Breast epithelium (tissue), 3 donors: ENCODE measurements around the gene CDYL.

ENCODE experiments used
- CTCF ChIP-seq, 3 donors: fragments of 450-650 bp; IDR thresholded peaks; one replicate each; pipeline ENCODE4 v1.5.1; 2016 to 2017; ENCODE audit warnings: antibody characterized with exemption in 3 of 3, mild to moderate bottlenecking in 3 of 3, moderate library complexity in 3 of 3
- POLR2A ChIP-seq: fragments of 450-650 bp; IDR thresholded peaks from one replicate; pipeline ENCODE4 v1.6.1; 2016; ENCODE audit warnings: antibody characterized with exemption, mild to moderate bottlenecking, moderate library complexity

- no peak for TF ChIP-seq POLR2A
- TF ChIP-seq CTCF (IDR thresholded peaks at IDR 0.05): no peak
Observed at GRCh38 chr6:4828187-4828698, 52.0 kb downstream of the CDYL start.
